Nephron progenitor cell (in vitro differentiated cells): ENCODE data around the gene ZMAT5.

Experiments used
- DNase-seq: peaks from one replicate; pipeline ENCODE4 v3.0.0; 2021
- H3K27ac Mint-ChIP-seq: 2 replicates; pipeline ENCODE4 v1.8.0; 2021; ENCODE audit warnings: mild to moderate bottlenecking, moderate library complexity, mixed read lengths
- H3K27me3 Mint-ChIP-seq: 2 replicates; pipeline ENCODE4 v1.8.0; 2021; ENCODE audit warnings: mild to moderate bottlenecking, low read depth, mixed read lengths; ENCODE audit not compliant: poor library complexity
- H3K36me3 Mint-ChIP-seq: 2 replicates; pipeline ENCODE4 v1.8.0; 2021; ENCODE audit warnings: low read depth, mixed read lengths
- H3K4me1 Mint-ChIP-seq: 2 replicates; pipeline ENCODE4 v1.8.0; 2021; ENCODE audit warnings: mixed read lengths
- H3K4me3 Mint-ChIP-seq: 2 replicates; pipeline ENCODE4 v1.8.0; 2021; ENCODE audit warnings: mild to moderate bottlenecking, moderate library complexity, mixed read lengths
- H3K9me3 Mint-ChIP-seq: 2 replicates; pipeline ENCODE4 v1.8.0; 2021; ENCODE audit warnings: mild to moderate bottlenecking, moderate library complexity, mixed read lengths
- CTCF ChIP-seq: fragments of 200-600 bp; sonication (generic); IDR thresholded peaks from 2 replicates; pipeline ENCODE4 v1.5.0; 2021; ENCODE audit warnings: antibody characterized with exemption

ZMAT5 gene

GRCh38 chr22:29700900-29701154 is 66.0 kb downstream of the ZMAT5 start:
- H3K36me3 Mint-ChIP-seq = peaks cover 10% of the 10 kb centered on the region
- peaks cover 66% of the 10 kb centered on the region for H3K27me3 Mint-ChIP-seq
- no peak overlapping the region for H3K4me3 Mint-ChIP-seq
- DNase-seq = no peak
- no peak overlapping the region for H3K27ac Mint-ChIP-seq
- TF ChIP-seq CTCF = no peak
- H3K9me3 Mint-ChIP-seq = no peaks in the 10 kb centered on the region
- H3K4me1 Mint-ChIP-seq = peaks cover 43% of the 10 kb centered on the region

GRCh38 chr22:29700206-29700899 is 66.5 kb downstream of the ZMAT5 start:
- DNase-seq = no peak
- peaks cover 61% of the 10 kb centered on the region for H3K27me3 Mint-ChIP-seq
- peaks cover 10% of the 10 kb centered on the region for H3K36me3 Mint-ChIP-seq
- H3K9me3 Mint-ChIP-seq = no peaks in the 10 kb centered on the region
- no peak overlapping the region for H3K4me3 Mint-ChIP-seq
- TF ChIP-seq CTCF = no peak
- H3K4me1 Mint-ChIP-seq = peaks cover 43% of the 10 kb centered on the region
- H3K27ac Mint-ChIP-seq = no peak overlapping the region

- no peak overlapping the region for H3K4me3 Mint-ChIP-seq
- peaks cover 45% of the 10 kb centered on the region for H3K27me3 Mint-ChIP-seq
- DNase-seq = no peak
- H3K36me3 Mint-ChIP-seq = peaks cover 21% of the 10 kb centered on the region
- peaks cover 29% of the 10 kb centered on the region for H3K4me1 Mint-ChIP-seq
- no peak overlapping the region for H3K27ac Mint-ChIP-seq
- no peak for TF ChIP-seq CTCF
- no peaks in the 10 kb centered on the region for H3K9me3 Mint-ChIP-seq
Measured at GRCh38 chr22:29697853-29698598, 68.8 kb downstream of the ZMAT5 start.

- TF ChIP-seq CTCF = no peak
- peaks cover 23% of the 10 kb centered on the region for H3K36me3 Mint-ChIP-seq
- H3K27ac Mint-ChIP-seq = no peak overlapping the region
Measured at GRCh38 chr22:29695129-29695926, 71.5 kb downstream of the ZMAT5 start.

GRCh38 chr22:29693671-29694070 is 73.1 kb downstream of the ZMAT5 start:
- DNase-seq = no peak
- Mint-ChIP-seq H3K36me3 (peaks cover 23% of the 10 kb centered on the region), H3K27me3 (peaks cover 18% of the 10 kb centered on the region), H3K27ac (peak overlapping the region; percentile 36), H3K4me1 (peaks cover 28% of the 10 kb centered on the region), H3K4me3 (no peak overlapping the region), H3K9me3 (no peaks in the 10 kb centered on the region)
- no peak for TF ChIP-seq CTCF

More at GRCh38 chr22:29695129-29695926, 71.5 kb downstream of the ZMAT5 start:
- no peak overlapping the region for H3K4me3 Mint-ChIP-seq
- H3K4me1 Mint-ChIP-seq = peaks cover 22% of the 10 kb centered on the region
- DNase-seq = no peak
- peaks cover 26% of the 10 kb centered on the region for H3K27me3 Mint-ChIP-seq
- no peaks in the 10 kb centered on the region for H3K9me3 Mint-ChIP-seq
